Endothelial cell of umbilical vein (primary cell): ENCODE measurements around the gene EPB41L3. TPM values are rescaled to one million over a fixed set of nuclear protein-coding genes. Genes with fewer than 3 reads are reported as not detected.

ENCODE experiments used
- BruUV-seq: library from RNA; stranded (reverse); fragments of 400-500 nt; replicated peaks from 2 replicates; lab custom pipeline; 2021; lab: Mats Ljungman, UMichigan
- CTCF ChIA-PET: fragments of 300-600, 350-600 bp; sonication (Branson Sonifier 250); formaldehyde crosslinking; loops from one replicate; lab custom pipeline; 2021; ENCODE audit warnings: antibody characterized with exemption, inconsistent platforms; lab: Charles Lee
- POLR2A ChIA-PET: fragments of 300-600, 350-600 bp; sonication (Branson Sonifier 250); formaldehyde crosslinking; loops from one replicate; lab custom pipeline; 2021; ENCODE audit warnings: antibody characterized with exemption, inconsistent platforms; lab: Charles Lee
- DNase-seq: peaks from one replicate; pipeline ENCODE4 v3.0.0-alpha.2; 2011; ENCODE audit warnings: low read depth, low spot score
- FAIRE-seq: peaks from 2 replicates; lab custom pipeline; 2011; peaks lifted over from hg19 to GRCh38; lab: Jason Lieb, UNC
- H2AFZ ChIP-seq: 2 replicates; pipeline ENCODE4 v1.6.0; 2012; ENCODE audit warnings: low read depth, low read length, control low read depth, inconsistent platforms
- H3K27ac ChIP-seq: 2 replicates; pipeline ENCODE4 v1.5.1; 2011; ENCODE audit warnings: low read depth, mild to moderate bottlenecking, control low read depth, low read length, moderate library complexity; ENCODE audit not compliant: insufficient read depth
- H3K27me3 ChIP-seq, 2 experiments: 2 replicates each; pipeline versions ENCODE4 v1.6.0 to v1.6.1; 2011; ENCODE audit warnings: low read length in 2 of 2, mixed read lengths in 1 of 2; ENCODE audit not compliant: control insufficient read depth in 2 of 2, insufficient read depth in 2 of 2
- H3K36me3 ChIP-seq, 2 experiments: 2 replicates in 1 of 2; 3 replicates in 1 of 2; pipeline ENCODE4 v1.5.1; 2011; ENCODE audit warnings: low read length in 2 of 2, mild to moderate bottlenecking in 1 of 2, moderate library complexity in 1 of 2; ENCODE audit not compliant: control insufficient read depth in 2 of 2, insufficient read depth in 2 of 2; ENCODE audit errors: extremely low read depth in 1 of 2
- H3K4me1 ChIP-seq: 3 replicates; pipeline ENCODE4 v1.5.1; 2011; ENCODE audit warnings: mild to moderate bottlenecking, low read length; ENCODE audit not compliant: control insufficient read depth, insufficient read depth; ENCODE audit errors: extremely low read depth
- H3K4me2 ChIP-seq: 2 replicates; pipeline ENCODE4 v1.6.1; 2011; ENCODE audit warnings: low read length, control low read depth, mixed read lengths; ENCODE audit not compliant: insufficient read depth
- H3K4me3 ChIP-seq, 3 experiments: fragments of 200-600 bp in 1 of 3; sonication (generic), shearing (Covaris generic) in 1 of 3; replicated peaks in 1 of 3; 2 replicates each; pipeline ENCODE4 v1.5.1; 2011 to 2016; ENCODE audit warnings: control low read depth in 3 of 3, low read length in 3 of 3, mild to moderate bottlenecking in 2 of 3, inconsistent platforms in 1 of 3, low read depth in 1 of 3, moderate library complexity in 1 of 3; ENCODE audit not compliant: insufficient read depth in 1 of 3
- H3K79me2 ChIP-seq: 2 replicates; pipeline ENCODE4 v1.6.0; 2012; ENCODE audit warnings: low read length, inconsistent platforms; ENCODE audit not compliant: control insufficient read depth, insufficient read depth
- H3K9ac ChIP-seq: replicated peaks from 2 replicates; pipeline ENCODE3; 2011; ENCODE audit warnings: low read length, control low read depth; ENCODE audit not compliant: insufficient read depth; ENCODE audit errors: extremely low read depth
- H3K9me1 ChIP-seq: replicated peaks from 3 replicates; pipeline ENCODE4 v1.6.0; 2011; ENCODE audit warnings: mild to moderate bottlenecking, low read length; ENCODE audit not compliant: control insufficient read depth, insufficient read depth; ENCODE audit errors: extremely low read depth
- H3K9me3 ChIP-seq: replicated peaks from 2 replicates; pipeline ENCODE4 v1.5.1; 2012; ENCODE audit warnings: low read length, inconsistent platforms; ENCODE audit not compliant: control insufficient read depth, insufficient read depth
- H4K20me1 ChIP-seq: replicated peaks from 2 replicates; pipeline ENCODE3; 2011; ENCODE audit warnings: mild to moderate bottlenecking, low read length; ENCODE audit not compliant: control insufficient read depth, insufficient read depth; ENCODE audit errors: extremely low read depth
- CTCF ChIP-seq, 2 donors: IDR thresholded peaks; 1 replicate in 1 of 2; 2 replicates in 1 of 2; pipeline ENCODE4 v1.5.1; 2011; ENCODE audit warnings: low read length in 2 of 2, mild to moderate bottlenecking in 2 of 2, moderate library complexity in 2 of 2, control low read depth in 1 of 2, inconsistent platforms in 1 of 2, low read depth in 1 of 2; ENCODE audit not compliant: insufficient read depth in 1 of 2; ENCODE audit errors: extremely low read depth in 1 of 2
- EZH2 ChIP-seq: IDR thresholded peaks from 2 replicates; pipeline ENCODE4 v1.6.1; 2012; ENCODE audit warnings: borderline replicate concordance, low read depth, mild to moderate bottlenecking, moderate library complexity, low read length, inconsistent platforms; ENCODE audit not compliant: severe bottlenecking
- FOS ChIP-seq: IDR thresholded peaks from 2 replicates; pipeline ENCODE4 v1.6.1; 2011; ENCODE audit warnings: mild to moderate bottlenecking, low read length, moderate library complexity, borderline replicate concordance; ENCODE audit not compliant: insufficient read depth
- GATA2 ChIP-seq: IDR thresholded peaks from 2 replicates; pipeline ENCODE4 v1.7.0; 2011; ENCODE audit warnings: low read depth, mild to moderate bottlenecking, moderate library complexity, mixed read lengths, low read length; ENCODE audit not compliant: insufficient read length, insufficient read depth
- JUN ChIP-seq: IDR thresholded peaks from 2 replicates; pipeline ENCODE4 v1.6.1; 2011; ENCODE audit warnings: borderline replicate concordance, low read depth; ENCODE audit not compliant: insufficient read length, insufficient read depth
- MAX ChIP-seq: IDR thresholded peaks from 2 replicates; pipeline ENCODE4 v1.6.1; 2011; ENCODE audit not compliant: insufficient read depth, insufficient read length
- MYC ChIP-seq: IDR thresholded peaks from one replicate; pipeline ENCODE4 v1.6.1; 2011; ENCODE audit warnings: mild to moderate bottlenecking, low read depth, low read length
- POLR2A ChIP-seq: IDR thresholded peaks from 2 replicates; pipeline ENCODE4 v1.6.1; 2012; ENCODE audit warnings: low read depth, mild to moderate bottlenecking, control low read depth, low read length
- POLR2AphosphoS5 ChIP-seq: IDR thresholded peaks from 2 replicates; pipeline ENCODE4 v1.6.1; 2012; ENCODE audit warnings: low read depth, mild to moderate bottlenecking, control low read depth, low read length, moderate library complexity; ENCODE audit not compliant: insufficient read depth
- dilution Hi-C: fragments of 300-500 bp; cut with MboI; formaldehyde crosslinking; loops from one replicate; pipeline ENCODE4 v1.15.0; 2019; ENCODE audit warnings: low sequenced_read_pairs; ENCODE audit not compliant: extremely low pct_ligation_motif_present
- intact Hi-C: fragments of 100-400 bp; cut with micrococcal nuclease; formaldehyde crosslinking; loops from one replicate; pipeline ENCODE4 v1.10.0; 2022
- polyA plus RNA-seq, 4 experiments: library from polyadenylated mRNA; depleted of rRNA in 3 of 4; stranded (reverse) in 3 of 4; unstranded in 1 of 4; fragments of >200 nt; gene quantifications; 2 replicates each; pipeline versions ENCODE4 v1.2.1 to v1.2.3, GENCODE V29; 2011 to 2012; ENCODE audit warnings: missing spikeins in 1 of 4
- total RNA-seq: library from RNA; stranded (reverse); gene quantifications from 2 replicates; pipeline ENCODE4 v1.2.3, GENCODE V29; 2021

EPB41L3 gene
- total and polyA plus RNA-seq, 2 donors (not counting 3 experiments of a cell fraction or from before 2014, with no cell fraction given), result 38.9 to 114 TPM

GRCh38 chr18:5415665-5416064, 128.1 kb downstream of the EPB41L3 start:
- Histone ChIP-seq H3K9me1 (no peaks in the 10 kb centered on the region), H3K4me3 (no peak overlapping the region), H3K27ac (no peak overlapping the region), H3K27me3 (no peaks in the 10 kb centered on the region), H3K4me1 (no peaks in the 10 kb centered on the region), H3K9me3 (no peaks in the 10 kb centered on the region), H3K36me3 (peaks cover 0 to 14% of the 10 kb centered on the region in 2 experiments), H4K20me1 (no peaks in the 10 kb centered on the region), H3K4me2 (no peak overlapping the region), H2AFZ (no peak overlapping the region), H3K79me2 (no peaks in the 10 kb centered on the region), H3K9ac (no peak overlapping the region)
- DNase-seq, result no peak
- BruUV-seq, result no TSS peak
- no peak for TF ChIP-seq MYC
- TF ChIP-seq EZH2, result no peak
- TF ChIP-seq MAX, result no peak
- TF ChIP-seq JUN, result no peak
- no peak for FAIRE-seq
- dilution Hi-C loops, result no loop called here
- intact Hi-C loops, result no loop called here
- POLR2A ChIA-PET, result no interaction called here
- CTCF ChIA-PET, result interaction anchor here (3.1 kb wide), 1 partner anchor 131 kb away, joined by 12 read pairs; no protein-coding TSS in a partner anchor

GRCh38 chr18:5415031-5415430, 128.8 kb downstream of the EPB41L3 start:
- Histone ChIP-seq H3K36me3 (peaks cover 0 to 14% of the 10 kb centered on the region in 2 experiments), H3K4me3 (no peak overlapping the region), H3K9me3 (no peaks in the 10 kb centered on the region), H3K27ac (no peak overlapping the region), H3K4me2 (no peak overlapping the region), H3K4me1 (no peaks in the 10 kb centered on the region), H2AFZ (no peak overlapping the region), H3K9me1 (no peaks in the 10 kb centered on the region), H3K27me3 (no peaks in the 10 kb centered on the region), H3K79me2 (no peaks in the 10 kb centered on the region), H3K9ac (no peak overlapping the region), H4K20me1 (no peaks in the 10 kb centered on the region)
- no TSS peak for BruUV-seq
- TF ChIP-seq POLR2AphosphoS5, result no peak
- no peak for TF ChIP-seq FOS
- TF ChIP-seq GATA2, result no peak
- TF ChIP-seq MAX, result no peak
- no peak for TF ChIP-seq EZH2
- TF ChIP-seq JUN, result no peak
- no peak for TF ChIP-seq CTCF (IDR thresholded peaks at IDR 0.05; ENCODE audit: extremely low read depth in 1 of 2, insufficient read depth in 1 of 2, low read depth in 1 of 2, low read length in 2 of 2)
- no peak for TF ChIP-seq MYC
- TF ChIP-seq POLR2A, result no peak
- intact Hi-C loops, result no loop called here
- ChIA-PET POLR2A (no interaction called here), CTCF (interaction anchor here (0.5 to 3.1 kb wide), 3 partner anchors 132 to 799 kb away, joined by 3 to 12 read pairs (median 7); no protein-coding TSS in a partner anchor)
- no peak for FAIRE-seq
- no peak for DNase-seq
- dilution Hi-C loops, result no loop called here
